ENCODE measurements around the gene TRIM28.

The TRIM28 gene

DNA sequence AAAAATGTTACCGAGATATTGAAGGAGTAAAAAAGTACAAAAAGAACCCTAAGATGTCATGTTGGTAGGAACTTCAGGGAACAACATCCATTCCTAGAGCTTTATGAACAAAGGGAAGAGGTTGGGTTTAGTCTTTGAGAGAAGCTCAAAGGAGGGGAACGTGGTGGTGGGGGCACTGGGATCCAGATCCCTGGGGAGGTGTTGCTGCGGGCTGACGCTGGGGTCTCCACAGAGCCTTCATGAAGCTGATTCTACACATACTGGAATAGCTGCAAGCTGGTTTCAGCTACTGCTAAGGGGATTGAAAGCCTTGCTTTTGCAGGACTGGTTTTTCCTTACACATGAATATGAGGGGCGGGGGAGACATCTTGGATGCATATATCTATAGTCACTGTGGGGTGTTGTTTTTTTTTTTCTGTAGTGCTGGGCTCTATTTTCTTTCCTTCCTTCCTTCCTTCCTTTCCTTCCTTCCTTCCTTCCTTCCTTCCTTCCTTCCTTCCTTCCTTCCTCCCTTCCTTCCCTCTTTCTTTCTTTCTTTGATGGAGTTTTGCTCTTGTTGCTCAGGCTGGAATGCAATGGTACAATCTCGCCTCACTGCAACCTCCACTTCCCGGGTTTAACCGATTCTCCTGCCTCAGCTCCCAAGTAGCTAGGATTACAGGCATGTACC lies 35.7 kb downstream of the TRIM28 start:
- DNase-seq (ENCODE audit: low read depth in 3 of 3), result no peak

DNA sequence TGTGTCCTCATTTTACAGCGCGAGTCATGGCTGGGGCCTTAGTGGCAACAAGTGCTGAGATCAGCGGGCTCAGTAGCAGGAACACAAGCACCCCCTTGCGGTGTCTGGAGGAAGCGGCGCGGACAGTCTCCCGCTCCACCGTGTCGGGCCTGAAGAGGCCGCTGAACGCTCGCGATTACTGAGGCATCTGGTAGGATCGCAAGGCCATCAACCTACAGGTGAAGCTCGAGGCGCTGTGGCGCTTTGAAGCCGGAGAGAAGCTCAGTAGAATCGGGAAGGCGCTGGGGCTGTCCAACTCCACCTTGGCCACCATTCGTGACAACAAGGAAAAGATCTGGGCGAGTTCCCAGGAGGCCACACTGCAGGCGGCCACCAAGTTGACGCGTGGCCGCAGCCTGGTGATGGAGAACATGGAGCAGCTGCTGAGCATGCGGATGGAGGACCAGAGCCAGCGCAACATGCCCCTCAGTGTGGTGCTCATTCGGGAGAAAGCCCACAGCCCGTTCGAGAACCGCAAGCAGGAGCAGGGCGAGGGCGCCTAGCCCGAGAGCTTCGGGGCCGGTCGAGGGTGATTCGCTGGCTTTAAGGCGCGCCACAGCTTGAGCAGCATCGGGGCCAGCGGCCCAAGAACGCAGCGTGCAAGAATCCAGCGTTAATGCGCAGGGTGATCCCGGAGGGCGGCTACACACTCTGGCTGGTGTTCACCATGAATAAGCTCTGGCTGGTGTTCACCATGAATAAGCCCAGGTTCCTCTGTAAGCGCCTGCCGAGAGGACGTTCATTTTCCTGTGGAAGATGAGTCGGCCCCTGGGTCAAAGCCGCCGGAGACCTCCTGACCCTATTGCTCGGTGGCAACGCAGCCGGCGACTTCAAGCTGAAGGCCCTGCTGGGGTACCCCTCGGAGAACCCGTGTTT lies 37.6 kb downstream of the TRIM28 start:
- peak; percentile 84 to 86 (median 86) for DNase-seq (ENCODE audit: low read depth in 3 of 3)

DNA sequence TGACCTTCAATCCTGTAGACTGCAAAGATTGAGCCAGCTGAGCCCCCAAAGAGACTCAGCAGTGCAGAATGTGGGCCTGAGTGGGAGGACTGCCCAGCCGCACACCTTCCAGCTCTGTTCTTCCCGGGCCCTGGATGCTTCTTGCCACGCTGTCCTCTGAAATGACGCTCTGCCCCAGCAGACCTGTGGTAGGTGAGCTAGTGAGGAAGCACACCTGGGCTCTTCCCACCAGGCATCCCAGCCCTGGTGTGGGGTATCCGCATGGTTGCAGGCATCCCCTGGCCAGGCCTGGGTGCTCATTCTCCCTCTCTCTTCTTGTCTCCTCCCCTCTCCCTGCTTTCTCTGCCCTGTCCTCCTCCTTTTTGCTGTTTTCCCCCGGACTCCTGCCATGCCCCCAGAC lies 39.1 kb downstream of the TRIM28 start:
- DNase-seq (ENCODE audit: low read depth in 3 of 3), result no peak

DNA sequence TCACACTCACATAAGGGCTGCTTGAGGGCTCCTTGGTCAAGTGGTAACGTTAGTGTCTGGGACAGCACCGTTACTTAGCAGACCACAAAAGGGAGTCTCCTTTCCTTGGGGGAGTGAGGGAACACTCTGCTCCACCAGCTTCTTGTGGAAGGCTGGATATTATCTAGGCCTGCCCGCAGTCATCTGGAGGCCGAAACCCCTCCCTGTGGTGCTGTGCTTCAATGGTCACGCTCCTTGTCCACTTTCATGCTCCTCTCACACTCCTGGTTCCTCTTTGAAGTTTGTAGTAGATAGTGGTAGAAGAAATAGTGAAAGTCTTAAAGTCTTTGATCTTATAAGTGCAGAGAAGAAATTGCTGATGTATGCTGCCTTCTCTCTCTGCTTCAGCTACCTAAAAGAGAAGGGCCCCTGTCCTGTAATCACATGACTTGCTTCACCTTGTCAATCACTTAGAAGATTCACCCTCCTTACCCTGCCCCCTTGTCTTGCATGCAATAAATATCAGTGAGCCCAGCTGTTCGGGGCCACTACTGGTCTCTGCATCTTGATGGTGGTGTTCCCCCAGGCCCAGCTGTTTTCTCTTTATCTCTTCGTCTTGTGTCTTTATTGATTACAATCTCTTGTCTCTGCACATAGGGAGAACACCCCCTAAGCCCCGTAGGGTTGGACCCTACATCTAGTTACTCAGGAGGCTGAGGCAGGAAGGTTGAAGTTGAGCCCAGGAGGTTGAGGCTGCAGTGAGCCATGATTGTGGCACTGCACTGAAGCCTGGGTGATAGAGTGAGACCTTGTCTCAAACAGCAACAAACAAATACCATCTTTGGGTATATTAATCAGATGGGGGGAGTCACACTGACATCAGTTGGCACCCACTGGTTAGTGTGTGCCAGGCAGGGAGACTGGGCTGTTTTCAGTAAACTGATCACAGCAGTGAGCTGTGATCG lies 40.9 kb downstream of the TRIM28 start:
- no peak for DNase-seq (ENCODE audit: low read depth in 3 of 3)

DNA sequence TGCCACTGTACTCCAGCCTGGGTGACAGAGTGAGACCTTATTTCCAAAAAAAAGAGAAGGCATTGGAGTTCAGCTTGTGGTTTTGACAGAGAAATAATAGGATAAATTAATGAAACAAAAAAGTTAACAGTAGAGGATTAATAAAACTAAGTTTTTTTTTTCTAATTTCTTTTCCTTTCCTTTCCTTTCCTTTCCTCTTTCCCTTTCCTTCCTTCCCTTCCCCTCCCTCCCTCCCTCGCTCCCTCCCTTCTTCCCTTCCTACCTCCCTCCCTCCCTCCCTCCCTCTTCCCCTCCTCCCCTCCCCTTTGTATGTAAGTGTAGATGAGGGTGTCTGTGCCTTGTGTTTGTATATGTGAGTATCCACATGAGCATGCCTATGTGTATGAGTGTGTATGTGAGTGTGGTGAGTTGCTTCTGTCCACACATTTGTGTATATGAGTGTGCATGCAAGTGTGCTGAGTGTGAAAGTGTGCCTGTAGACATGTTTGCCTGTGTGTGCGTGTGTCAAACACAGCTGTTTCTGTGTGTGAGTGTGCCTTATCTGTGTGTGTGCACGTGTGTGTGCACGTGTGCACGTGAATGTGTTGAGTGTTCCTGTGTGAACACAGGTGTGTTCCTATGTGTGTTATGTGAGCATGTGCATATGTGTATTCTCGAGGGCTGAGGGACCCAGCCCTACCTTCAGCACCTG lies 41.7 kb downstream of the TRIM28 start:
- DNase-seq (ENCODE audit: low read depth in 3 of 3), result no peak

DNA sequence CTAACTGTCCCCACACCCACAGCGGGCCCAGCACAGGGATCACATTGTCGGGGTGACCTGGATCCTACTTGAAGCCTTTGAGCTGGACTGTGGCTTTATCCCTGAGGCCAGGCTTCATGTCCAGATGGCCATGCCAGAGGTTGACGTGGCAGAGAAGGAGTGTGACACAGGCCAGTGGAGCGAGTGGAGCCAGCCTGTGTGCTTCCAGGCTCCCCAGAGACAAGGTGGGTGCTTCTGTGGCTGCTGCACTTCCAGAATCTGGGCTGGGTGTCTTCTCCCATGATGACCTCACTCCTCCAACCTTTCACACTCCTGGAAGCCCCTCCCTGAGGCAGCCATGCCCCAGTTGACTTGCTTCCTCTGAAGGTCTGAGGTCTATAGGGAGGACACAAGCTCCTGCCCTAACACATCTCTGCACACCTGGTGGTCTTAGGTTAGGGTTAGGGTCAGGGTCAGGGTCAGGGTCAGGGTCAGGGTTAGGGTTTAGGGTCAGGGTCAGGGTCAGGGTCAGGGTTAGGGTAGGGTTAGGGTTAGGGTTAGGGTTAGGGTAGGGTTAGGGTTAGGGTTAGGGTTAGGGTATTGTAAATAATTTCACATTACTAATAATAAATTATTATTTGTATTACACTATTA lies 42.4 kb downstream of the TRIM28 start:
- no peak for DNase-seq (ENCODE audit: low read depth in 3 of 3)

Measured in stimulated activated CD4-positive, alpha-beta T cell treated with anti-CD3 and anti-CD28 coated beads, TNF-alpha, amount 100 ng/mL, for 48 hours (primary cell).